GM18861 (cell line): ENCODE data around the gene ATG4D.
"Not testable (repeated sequence)": the region's sequence is repeated elsewhere in the genome, so short reads cannot be mapped to it uniquely, and the experiment has no call there.

Source experiments
- ATAC-seq: cut with Tn5 transposase; IDR thresholded peaks from one replicate; pipeline ENCODE4 v1.9.1; 2021; ENCODE audit not compliant: unreplicated experiment

ATG4D gene

DNA sequence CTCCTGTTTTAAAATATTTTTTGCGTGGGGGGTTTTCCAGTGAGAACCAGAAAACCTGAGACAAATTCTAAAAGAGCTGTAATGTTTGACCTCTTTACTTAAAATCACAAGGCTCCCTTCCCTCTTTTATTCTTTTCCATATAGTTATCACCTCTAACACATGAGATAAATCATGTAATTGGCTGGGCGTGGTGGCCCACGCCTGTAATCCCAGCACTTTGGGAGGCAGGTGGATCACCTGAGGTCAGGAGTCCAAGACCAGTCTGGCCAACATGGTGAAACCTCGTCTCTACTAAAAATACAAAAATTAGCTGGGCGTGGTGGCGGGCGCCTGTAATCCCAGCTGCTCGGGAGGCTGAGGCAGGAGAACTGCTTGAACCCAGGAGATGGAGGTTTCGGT, 7.3 kb downstream of the ATG4D start:
- not testable (repeated sequence) for ATAC-seq

DNA sequence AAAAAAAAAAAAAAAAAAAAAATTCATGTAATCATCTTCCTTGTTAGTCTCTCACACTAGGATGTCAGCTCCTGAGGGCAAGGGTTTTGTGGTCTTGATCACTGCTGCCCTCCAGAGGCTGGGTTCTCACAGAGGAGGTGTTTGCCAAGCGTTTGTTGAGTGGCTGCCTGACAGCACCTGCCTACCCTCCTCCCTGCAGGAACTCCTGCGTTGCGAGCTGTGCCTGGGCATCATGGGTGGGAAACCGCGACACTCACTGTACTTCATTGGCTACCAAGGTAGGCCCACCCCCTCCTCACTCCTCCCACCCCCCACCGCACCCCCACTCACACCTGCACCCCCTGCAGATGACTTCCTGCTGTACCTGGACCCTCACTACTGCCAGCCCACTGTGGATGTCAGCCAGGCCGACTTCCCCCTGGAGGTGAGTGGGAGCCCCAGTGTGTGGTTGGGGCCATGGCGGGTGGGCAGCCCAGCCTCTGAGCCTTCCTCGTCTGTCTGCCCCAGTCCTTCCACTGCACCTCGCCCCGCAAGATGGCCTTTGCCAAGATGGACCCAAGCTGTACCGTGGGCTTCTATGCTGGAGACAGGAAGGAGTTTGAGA, 8.1 kb downstream of the ATG4D start:
- ATAC-seq, result no peak

DNA sequence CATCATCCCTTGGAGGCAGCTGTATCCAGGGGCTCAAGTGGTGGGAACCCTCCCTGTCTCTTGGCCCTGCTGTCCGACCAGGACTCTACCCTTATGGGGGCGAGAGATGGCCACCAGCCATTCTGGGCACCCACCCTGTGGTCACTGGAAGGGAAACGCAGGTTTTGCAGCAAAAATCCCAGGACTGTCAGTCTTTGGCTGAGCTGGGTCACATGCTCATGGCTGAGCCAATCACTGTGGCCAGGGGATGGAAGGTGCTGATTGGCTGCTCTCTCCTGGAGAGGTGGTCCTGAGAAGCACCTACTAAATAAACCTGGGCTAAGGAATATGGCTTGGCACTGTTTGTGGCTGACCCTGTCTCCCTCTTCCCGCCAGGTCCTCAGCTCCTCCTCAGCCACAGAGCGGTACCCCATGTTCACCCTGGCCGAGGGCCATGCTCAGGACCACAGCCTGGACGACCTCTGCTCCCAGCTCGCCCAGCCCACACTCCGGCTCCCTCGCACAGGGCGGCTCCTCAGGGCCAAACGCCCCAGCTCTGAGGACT, 8.9 kb downstream of the ATG4D start:
- no peak for ATAC-seq

DNA sequence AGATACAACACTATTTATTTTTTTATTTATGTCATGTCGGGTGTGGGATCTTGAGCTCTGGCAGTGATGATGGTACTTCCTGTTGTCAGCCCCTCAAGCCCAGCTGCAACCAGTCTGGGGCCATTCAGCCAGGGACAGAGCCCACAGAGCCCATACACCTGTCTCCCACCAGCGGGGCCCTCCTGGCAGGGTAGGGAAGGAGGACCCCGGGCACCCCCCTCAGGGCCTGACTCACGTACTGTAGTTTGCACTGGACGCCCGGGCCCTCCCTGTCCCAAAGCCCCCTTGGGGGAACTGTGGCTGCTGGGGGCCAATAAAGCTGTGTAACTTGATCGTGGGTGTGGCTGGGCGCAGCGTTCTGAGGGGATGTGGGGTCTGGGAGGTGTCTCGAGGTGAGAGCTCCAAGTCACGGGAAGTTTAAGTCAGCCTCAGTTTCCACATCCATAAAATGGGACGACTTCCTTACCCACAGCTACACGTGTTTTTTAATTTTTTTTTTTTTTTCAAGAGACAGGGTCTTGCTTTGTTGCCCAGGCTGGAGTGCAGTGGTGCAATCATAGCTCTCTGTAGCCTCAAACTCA, 9.5 kb downstream of the ATG4D start:
- ATAC-seq, result no peak

DNA sequence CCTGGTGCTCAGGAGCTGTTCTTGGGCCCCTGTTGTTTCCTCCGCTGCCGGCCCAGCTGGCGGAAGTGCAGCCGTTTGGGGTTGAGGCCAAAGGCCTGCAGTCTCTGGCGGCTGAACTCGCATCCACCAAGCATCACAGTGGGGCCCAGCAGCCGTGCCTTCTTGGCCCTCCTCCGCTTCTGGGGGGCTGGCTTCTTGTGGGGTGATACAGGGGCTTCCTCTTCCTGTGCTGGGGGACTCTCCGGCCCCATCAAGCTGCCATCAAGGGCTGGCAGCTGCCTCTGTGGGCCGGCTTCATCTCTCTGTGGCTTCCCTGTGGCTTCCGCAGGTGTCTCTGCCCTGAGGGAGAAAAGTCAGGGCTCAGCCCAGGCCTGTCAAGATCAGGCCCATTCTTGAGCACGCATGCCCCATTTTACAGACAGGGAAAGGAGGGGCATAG, 10.3 kb downstream of the ATG4D start:
- ATAC-seq, result no peak

DNA sequence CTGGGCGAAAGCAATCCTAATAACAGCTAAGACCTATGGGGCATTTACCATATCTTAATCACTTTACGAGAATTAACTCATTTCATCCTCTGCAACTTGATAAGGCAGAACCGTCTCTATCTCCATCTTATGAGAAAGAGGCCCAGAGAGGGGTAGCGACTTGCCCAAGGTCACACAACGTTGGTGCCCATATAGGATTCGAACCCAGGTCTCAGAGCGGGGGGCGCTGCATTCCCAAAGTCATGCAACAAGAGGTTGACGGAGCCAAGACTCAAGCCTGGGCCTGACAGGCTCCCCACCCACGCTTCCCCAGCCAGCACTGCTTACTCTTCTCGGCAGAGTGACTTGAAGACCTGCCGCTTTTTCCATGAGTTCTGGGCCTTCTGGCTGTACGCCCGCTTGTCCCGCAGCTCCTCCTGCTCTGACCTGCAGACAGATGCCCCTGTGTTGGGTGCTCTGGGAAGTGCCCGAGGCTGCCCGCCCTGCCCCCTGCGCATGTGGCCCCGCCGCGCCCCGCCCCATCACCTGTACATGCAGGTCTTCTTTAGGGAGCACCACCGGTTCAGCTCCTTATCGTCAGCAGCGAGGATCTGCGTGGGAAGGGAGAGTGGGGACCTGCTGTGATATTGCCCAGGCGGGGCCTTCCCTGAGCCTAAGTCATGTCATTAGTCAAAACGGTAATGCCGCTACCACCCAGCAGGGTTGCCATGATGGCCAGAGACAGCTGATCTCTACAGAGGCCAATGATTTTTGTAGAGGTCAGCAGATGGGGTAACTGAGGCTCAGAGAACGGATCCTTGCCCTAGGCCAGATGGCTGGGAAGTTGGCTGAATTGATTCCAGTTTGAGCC, 11.3 kb downstream of the ATG4D start:
- ATAC-seq, result no peak

DNA sequence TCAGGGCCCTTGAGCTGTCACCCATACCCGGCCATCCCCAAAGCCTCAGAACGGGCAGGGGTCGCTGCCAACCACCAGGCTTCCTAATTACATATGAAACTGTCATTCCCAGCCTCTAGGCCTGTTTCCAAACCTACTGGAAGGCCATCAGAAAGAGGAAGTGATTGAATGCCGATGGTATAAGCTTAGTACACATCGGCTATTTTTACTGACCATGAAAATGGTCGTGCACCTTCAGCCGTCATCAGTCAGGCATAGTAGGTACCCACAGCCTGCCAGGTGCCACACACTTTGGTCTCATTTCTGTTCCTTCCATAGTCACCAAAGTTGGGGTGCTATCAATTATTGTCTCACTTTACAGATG, 11.9 kb downstream of the ATG4D start:
- no peak for ATAC-seq

DNA sequence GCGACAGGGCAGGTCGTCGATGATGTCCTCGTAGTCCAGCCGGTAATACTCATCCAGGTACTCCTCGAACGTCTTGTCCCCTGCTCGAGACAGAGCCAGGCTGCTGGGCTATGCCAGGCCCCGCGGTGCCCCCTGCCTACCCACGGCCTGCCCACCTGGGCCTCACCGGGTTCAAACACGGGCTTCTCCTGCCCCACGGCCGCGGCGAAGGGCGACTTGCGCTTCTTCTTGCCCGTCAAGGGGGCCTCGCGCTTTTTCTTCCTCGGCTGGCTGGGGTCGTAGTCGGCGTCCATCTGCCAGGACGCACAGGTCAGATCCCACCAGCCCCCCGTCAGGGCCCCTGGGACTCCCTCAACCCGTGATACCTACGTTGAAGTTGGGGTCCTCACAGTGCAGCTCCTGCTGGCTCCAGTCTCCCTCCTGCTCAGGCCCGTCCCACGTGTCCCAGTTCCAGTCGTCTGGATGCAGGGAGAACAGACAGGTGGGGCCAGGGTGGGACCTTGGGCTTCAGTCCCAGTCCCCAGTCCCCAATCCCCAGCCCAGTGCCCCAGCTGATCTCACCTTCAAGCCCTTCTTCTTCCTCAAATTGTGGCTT, 14.0 kb downstream of the ATG4D start:
- ATAC-seq, result no peak

DNA sequence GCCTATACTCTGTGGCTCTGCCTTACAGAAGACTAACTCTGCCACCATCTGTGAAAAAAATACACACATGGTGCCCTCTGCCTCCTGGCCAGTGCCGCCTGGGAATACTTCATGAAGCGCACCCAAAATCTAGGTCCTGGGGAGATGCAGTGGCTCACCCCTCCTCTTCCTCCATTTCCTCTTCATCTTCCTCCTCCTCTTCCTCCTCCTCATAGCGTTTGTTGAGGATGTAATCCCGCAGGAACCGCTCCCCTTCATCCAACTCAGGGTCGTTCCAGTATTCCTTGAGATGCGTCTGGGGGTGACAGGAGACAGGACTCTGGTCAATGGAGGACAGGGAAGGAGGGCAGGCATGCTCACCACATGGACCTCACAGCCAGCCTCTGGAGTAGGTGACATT, 16.4 kb downstream of the ATG4D start:
- ATAC-seq, result no peak

DNA sequence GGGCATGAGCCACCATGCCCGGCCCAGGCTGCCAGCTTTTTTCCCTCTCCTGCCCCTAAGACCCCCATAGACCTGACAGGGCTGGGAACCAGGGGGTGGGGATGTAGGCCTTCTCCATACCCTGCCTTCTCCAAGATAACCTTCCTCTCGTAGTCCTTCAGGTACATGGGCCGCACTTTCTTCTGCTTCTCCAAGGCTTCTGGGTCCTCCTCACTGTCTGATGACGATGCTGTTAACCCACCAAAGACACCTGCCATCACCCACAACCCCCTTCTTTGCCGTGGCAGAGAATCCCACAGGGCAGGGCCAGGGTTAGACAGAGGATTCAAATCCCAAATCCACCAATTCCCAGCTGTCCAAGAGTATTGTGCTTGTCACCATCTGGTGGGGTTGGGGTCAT, 18.9 kb downstream of the ATG4D start:
- no peak for ATAC-seq

DNA sequence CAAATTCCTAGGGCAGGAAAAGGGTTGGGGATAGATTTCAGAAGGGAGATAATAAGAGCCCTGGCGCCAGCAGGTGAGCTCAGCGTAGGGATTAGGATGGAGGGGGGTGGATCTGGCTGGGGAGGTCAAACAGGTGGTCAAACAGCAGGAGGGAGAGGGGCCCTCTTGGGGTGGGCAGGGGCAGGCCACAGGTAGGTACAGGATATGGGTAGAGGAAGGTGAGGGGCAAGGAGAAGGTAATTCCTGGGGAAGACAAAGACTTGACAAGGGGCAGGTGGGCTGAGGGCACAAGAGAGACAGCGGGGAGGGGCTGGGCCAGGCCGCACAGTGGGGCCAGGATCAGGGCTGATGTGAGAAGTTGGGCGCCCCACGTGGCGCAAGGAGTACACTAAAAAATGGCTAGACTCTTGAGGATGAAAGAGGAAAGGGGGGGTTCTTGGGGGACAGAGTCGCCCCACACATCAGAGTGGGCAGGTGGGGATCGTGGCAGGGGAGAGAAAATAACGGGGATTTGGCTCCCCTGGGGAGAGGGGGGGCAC, 21.4 kb downstream of the ATG4D start:
- ATAC-seq, result no peak

DNA sequence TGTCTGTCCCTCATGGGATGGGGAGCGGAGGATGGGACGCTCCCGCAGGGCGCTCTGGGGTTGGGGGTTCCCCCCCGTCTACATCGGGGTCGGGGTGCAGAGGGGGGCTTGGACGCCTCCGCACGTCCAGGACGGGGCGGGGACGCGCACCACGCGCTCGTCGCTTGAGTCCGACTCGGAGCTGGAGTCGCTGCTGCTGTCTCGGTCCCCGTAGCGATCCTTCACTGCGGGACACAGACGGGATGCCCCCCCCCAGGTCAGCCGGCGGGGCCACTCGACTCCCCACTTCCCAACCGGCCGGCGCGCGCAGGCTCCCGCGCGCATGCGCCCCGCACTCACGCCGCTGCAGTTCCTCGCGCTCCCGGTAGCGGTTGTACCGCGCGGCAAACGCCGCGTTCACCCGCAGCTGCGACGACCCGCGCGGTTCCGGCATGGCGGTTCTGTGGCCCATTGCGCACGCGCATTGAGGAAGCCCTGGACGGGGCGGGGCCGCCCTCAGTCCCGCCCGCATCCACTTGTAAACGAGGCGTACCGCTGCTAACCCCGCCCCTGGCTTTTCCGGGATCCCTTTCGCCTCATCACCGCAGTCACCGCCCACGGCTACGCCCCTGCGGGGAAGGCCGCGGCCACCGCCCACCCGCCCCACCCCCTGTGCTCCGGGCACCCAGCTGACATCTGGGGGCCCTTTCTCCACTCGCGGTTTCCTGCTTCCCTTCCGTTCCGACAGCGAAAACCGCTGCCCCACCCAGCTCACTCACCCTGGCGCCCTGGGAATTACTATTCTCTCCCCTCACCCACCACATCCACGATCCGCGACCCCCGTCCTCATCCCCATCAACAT, 22.1 kb downstream of the ATG4D start, which contains the start of gene KRI1:
Gene KRI1 (minus strand): TSS at position 444 of the 841 bp plus-strand sequence. CDS start 11 bp downstream, at position 433.
- peak; percentile 32 for ATAC-seq

DNA sequence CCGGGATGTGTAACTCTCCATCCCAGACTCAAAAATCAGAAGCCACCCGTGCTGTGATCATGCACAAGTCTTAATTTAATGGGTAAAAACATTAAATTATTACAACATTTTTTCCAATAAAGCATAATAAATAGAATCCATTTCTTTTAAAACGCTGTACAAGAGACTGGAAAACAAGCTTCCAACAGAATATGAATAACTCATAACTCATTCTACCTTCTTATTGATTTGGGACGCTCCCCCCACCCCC, 22.6 kb downstream of the ATG4D start:
- no peak for ATAC-seq

DNA sequence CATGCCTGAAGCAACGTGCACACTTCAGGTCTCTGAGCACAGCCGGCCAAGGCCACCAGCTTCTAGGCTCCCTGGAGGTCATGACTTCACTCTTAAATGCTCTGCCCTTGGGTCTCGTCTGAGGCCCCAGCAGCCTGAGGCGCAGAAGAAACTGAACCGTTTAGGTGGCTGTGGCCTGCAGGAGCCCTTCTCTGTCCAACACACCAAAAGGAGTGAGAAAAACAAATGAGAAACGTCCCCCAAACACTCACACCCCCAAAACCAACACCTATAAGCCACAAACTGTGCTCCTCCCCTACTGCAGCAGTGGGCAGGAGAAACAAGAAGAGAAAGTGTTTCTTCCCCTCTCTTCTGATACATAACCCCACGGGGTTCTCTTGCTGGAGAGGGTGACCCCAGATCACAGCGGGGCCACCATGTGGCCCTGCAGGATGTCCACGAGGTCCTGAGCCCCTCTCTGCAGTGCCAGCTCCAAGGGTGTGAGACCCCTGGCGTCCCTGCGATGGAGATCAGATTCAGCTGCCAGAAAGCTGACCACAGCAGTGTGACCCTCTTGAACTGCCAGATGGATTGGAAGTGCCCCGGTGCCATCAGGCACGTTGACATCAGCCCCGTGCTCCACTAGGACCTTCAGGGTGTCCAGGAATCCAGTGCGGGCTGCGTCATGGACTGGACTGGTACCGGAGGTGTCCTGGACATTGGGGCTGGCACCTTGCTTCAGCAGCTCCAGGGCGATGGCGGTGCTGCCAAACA, 23.1 kb downstream of the ATG4D start:
- no peak for ATAC-seq

DNA sequence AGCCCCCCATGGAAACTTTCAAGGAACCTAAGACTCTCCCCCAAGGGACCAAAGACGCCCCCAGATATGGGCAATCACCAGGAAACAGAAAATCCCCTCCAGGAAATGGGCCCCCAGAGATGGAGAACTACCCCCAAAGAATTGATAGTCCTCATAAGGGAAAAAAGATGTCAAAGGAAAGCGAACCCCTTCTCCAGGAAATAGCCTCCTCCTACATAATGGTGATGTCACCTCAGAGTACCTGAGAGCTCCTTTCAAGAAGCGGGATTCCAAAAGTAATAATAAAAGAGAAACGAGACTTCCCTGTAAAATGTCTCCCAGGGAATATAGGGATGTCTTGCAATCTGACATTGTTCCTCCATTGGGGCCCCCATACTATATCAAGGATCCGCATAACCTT, 24.0 kb downstream of the ATG4D start:
- no peak for ATAC-seq

DNA sequence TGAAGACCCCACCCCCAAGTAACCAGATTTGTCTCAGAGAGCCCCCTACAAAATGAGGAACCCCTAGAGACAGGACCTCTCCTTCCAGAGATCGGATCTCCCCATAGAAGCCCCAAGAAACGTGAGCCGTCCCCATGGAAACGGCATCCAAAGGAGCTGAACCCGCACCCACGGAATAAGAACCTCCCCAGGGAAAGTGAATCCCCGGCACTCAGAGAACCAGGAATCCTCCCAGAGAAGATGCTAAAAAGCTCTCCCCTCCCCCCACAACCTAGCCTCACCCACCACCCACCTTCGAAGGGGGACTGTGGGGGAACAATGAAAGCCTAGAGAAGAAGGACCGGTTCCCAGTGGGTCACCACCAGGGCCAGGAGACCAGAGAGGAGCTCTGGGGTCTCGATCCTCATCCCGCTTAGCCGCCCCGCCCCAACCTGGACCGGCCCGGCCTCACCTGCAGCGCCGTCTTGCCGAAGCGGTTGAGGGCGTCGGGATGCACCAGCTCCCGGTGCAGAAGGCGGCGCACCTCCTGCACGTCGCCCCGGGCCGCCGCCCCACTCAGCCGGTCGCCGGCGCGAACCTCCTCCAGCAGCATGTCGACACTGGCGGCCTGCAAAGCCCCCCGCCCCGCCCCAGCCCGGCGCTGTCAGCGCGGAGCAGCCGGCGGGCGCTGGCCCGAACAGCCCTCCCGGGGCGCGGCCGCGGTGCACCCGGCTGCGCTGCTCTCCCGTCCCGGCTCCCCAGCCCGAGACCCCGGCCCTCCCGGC, 24.5 kb downstream of the ATG4D start:
- peak; percentile 0 for ATAC-seq

DNA sequence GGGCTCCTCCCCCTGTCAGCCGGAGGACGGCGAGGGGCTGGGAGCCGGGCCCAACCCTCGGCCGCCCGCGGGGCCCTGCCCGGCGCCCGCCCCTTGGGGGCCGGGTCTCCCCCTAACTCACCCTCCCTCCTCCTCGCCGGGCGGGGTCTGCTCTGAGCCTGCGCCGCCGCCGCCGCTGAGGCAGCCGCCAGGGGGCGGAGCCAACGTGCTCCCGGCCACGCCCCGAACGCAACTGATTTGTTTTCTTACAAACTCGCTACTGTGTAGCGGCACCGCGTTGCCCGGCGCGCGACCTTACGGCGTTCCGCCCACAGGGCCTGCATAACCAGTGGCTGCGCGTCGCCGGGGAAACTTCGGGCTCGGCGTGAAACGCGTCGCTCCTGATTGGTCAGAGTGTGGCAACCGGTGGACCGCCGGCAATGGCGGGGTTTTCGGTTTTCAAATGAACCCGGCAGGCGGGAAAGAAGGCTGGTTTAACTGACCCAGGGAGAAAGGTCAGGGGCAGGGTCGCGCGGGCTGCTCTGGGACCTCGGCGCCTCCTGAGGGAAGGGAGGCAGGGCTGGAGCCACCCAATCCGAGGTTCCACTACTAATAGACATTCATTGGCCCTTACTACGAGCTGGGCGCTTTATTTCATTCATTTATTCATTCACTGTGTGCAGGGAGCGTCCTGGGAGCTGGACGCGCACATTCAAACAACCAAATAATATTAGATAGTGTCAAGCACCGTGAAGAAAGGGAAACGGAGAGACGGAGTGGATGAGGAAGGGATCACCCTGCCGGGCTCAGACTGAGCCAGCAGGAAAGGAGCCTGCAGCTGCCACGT, 25.3 kb downstream of the ATG4D start, which contains the start of gene CDKN2D:
Gene CDKN2D (minus strand): TSS at position 154 of the 826 bp plus-strand sequence. CDS start 326 bp downstream, outside the sequence.
- ATAC-seq, result peak; percentile 65

DNA sequence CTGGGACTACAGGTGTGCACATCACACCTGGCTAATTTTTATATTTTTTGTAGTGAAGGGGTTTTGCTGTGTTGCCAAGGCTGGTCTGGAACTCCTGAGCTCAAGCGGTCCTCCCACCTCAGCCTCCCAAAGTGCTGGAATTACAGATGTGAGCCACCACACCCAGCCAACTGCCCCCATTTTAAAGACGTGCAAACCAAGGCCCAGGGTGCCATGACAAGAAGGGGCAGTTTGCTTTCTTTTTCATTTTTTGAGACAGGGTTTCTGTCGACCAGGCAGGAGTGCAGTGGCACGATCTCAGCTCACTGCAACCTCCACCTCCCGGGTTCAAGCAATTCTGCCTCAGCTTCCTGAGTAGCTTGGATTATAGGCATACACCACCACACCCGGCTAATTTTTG, 30.1 kb downstream of the ATG4D start:
- ATAC-seq, result not testable (repeated sequence)
